GM23248 (cell line): ENCODE measurements around the gene TPRG1.

Experiments
- EZH2 ChIP-seq: fragments of 200-600 bp; sonication (generic); IDR thresholded peaks from 2 replicates; pipeline ENCODE4 v1.6.1; 2018; ENCODE audit warnings: antibody characterized with exemption, mild to moderate bottlenecking; ENCODE audit not compliant: insufficient read depth, poor library complexity, severe bottlenecking
- EZH2phosphoT487 ChIP-seq: fragments of 200-600 bp; sonication (generic); IDR thresholded peaks from 2 replicates; pipeline ENCODE4 v1.6.1; 2018; ENCODE audit warnings: antibody characterized with exemption, moderate library complexity, mild to moderate bottlenecking, low read depth; ENCODE audit not compliant: insufficient read depth

DNA sequence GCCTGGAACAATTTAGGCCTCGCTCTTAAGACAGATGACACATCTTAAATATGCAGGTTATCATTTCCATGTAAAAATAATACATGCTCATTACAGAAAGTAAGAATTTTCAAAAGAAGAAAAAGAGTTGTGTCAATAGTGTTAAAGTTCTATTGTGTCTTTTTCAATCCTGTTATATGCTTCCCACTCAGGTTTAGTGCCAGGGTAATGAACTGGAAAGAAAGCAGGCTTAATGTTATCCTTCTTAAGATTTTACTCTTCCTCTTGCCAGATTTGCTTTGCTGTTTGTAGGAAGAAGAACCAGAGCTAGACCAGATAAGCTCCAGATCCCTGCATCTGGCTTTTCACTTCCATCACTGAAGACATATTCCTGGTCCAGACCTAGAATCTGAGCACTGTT is 128.6 kb downstream of the TPRG1 start:
- TF ChIP-seq EZH2phosphoT487: no peak
- TF ChIP-seq EZH2: no peak
